ENCODE data around the gene TP73.

The TP73 gene

GRCh38 chr1:3785456-3786157, 133.3 kb downstream of the TP73 start:
- FAIRE-seq = no peak
